HG03575 (cell line): ENCODE data around the gene MCRS1.
A peak's percentile ranks its signal among the peaks of the same experiment; 100 is the strongest.
"Not testable (repeated sequence)": the region's sequence is repeated elsewhere in the genome, so short reads cannot be mapped to it uniquely, and the experiment has no call there.

Experiments used
- ATAC-seq: cut with Tn5 transposase; IDR thresholded peaks from one replicate; pipeline ENCODE4 v1.9.1; 2021; ENCODE audit not compliant: unreplicated experiment, insufficient number of reproducible peaks, low FRiP score; ENCODE audit errors: extremely low read depth

Gene MCRS1, protein sequence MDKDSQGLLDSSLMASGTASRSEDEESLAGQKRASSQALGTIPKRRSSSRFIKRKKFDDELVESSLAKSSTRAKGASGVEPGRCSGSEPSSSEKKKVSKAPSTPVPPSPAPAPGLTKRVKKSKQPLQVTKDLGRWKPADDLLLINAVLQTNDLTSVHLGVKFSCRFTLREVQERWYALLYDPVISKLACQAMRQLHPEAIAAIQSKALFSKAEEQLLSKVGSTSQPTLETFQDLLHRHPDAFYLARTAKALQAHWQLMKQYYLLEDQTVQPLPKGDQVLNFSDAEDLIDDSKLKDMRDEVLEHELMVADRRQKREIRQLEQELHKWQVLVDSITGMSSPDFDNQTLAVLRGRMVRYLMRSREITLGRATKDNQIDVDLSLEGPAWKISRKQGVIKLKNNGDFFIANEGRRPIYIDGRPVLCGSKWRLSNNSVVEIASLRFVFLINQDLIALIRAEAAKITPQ

DNA sequence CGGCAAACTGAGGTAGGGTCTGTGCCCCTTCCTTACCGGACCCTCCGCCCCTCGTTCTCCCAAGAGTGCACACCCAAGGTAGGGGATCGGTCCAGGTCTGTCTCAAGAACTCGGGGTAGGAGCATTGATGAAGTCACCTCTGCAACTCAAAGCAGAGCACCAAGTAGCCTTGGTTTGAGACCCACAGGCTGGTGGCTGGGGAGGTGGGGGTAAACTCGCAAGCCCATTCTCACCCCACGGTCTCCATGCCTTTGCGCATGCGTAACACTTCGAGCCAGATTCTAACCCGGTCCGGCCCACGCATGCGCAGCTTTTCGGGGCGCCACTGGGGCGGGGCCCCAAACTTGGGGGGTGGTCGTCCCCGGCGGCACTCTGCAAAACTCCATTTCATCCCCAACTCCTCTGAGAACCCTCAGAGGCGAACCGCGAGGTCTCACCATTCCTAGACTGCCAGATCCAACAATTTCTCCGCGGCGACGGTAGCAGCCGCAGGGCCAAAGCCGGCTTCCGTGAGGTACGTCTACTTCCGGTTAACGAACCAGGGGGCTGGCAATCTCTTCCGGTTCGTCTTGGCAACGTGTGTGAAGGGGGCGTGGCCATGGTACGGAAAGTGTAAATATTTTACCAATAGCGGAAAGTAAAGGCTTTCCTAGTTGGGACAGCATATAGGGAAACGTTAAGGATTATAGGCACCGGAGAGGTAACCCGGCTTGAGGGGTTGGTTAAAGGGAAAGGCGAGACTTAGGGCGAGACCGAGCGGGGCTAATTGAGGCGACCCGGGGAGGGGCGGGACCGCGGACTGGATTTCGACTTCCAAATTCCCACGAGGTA lies at the start of gene MCRS1:
MCRS1 (minus strand) TSS at position 532 of the 831 bp plus-strand sequence. CDS start 1,411 bp downstream, outside the sequence.
- ATAC-seq = peak; percentile 48

DNA sequence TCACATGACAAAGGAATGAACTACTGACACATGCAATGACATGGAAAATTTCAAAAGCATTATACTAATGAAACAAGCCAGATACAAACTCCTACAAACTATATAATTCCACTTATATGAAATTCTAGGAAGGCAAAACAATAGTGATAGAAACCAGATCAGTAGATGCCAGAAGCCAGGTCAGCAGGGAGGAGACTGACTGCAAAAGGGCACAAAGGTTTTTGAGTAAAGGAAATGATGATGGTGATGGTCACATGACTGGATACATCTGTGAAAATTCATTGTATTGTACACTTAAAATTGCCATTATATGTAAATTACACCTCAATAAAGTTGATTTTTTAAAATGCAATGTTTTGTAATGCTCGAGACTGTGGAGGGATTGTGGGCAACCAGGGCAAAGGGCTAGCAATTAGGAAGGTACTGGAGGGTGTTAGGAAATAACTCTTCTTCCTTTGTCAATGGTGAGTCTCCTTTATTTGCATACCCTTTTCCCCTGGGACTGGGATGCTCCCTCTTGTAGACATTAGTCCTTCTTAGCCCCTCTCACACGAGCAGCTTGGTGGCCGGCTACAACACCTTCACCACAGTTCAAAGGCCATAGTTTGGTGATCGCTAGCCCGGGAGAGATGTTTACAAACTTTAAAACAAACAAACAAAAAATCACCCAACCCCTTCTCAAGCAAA lies 48.7 kb upstream of the MCRS1 start:
- no peak for ATAC-seq

DNA sequence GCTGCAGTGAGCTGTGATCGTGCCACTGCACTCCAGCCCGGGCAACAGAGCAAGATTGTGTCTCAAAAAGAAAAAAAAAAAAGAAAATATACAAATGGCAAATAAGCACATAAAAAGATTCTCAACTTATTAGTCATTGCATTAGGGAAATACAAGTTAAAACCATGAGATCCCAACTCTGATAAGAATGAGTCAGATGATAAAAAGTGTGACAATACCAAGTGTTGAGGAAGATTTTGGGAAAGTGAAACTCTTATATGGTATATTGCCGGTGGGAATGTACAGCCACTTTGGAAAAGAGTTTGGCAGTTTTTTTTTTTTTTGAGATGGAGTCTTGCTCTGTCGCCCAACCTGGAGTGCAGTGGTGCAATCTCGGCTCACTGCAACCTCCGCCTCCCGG lies 47.8 kb upstream of the MCRS1 start:
- ATAC-seq = no peak

DNA sequence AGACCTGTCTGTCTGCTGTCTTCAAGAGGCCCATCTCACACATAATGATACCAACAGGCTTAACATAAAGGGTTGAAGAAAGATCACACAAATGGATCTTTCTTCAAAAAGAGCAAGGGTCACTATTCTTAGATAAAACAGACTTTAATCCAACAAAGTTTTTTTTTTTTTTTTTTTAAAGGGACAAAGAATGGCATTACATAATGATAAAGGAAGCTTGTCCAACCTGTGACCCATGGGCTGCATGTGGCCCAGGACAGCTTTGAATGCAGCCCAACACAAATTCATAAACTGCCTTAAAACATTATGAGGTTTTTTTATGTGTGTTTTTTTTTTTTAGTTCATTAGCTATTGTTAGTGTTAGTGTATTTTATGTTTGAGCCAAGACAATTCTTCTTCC lies 44.3 kb upstream of the MCRS1 start:
- ATAC-seq = no peak

DNA sequence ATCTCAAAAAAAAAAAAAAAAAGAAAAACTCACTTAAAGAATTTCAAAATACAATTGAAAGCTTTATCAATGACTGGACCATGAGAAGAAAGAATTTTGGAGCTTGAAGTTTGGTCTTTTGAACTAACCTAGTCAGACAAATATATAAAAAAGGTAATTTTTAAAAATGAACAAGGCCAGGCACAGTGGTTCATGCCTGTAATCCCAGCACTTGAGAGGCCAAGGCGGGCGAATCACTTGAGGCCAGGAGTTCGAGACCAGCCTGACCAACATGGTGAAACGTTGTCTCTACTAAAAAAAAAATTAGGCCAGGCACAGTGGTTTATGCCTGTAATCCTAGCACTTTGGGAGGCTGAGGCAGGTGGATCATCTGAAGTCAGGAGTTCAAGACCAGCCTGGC lies 42.8 kb upstream of the MCRS1 start:
- ATAC-seq = not testable (repeated sequence)

DNA sequence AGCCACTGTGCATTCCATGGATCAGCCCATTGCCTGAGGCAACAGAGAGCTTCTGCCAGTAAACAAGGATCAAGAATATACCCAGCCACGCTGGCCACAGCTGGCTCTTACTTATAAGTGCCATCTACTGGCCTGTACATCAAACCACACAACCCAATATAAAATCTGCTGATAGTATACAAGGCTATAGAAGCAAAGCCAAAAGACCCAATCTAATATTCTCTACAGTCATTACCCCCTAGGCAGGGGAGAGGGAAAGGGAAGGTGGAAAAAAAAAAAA lies 41.9 kb upstream of the MCRS1 start:
- no peak for ATAC-seq

DNA sequence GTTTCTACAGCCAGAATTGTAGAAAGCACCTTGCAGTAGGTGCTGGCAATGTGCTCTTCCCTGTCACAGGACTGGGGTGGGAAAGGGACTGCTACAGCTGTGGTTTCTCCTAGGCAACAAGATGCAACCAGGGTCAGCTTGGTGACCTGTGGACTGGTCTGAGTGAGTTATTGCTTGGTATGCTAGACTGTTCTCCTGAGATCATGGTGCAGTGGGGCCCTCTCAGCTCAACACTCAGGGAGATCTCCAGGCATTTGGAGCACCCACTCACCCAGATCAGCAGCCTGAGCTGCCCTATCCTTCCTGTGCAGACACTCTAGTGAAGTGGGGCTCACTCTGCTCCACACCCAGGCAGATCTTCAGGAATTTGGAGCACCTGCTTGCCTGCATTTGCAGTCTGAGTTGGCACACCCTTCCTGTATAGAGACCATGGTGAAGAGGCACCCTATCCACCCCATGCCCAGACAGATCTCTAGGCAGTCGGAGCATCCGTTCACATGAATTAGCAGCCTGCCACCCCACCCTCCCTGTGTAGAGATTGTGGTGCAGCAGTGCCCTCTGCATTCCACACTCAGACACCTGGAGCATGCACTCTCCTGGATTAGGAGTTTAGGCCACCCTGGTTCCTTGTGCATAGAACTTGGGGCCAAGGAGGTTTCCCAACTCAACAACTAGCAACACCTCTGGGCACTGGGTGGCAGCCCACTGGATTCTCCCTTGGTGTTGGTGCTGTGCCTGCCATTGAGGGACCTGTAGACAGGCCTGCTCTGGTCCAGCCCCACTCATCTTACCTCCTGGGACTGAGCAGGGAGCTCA lies 41.3 kb upstream of the MCRS1 start:
- ATAC-seq = no peak

DNA sequence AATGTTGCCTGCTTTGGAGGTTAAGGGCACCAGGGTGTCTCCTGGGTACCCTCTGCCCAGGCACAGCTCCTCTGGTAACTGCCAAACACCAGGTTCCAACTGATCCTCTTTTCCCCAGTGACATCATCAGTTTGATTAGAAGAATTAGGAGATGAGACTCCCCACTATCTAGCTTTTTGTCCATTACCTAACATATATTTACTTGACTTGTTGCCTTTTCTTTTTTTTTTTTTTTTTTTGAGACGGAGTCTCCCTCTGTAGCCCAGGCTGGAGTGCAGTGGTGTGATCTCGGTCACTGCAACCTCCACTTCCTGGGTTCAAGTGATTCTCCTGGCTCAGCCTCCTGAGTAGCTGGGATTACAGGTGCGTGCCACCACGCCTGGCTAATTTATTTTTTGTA lies 37.6 kb upstream of the MCRS1 start, which contains the start of gene FAM186B:
FAM186B (minus strand) TSS at position 101 of the 400 bp plus-strand sequence. CDS start 162 bp downstream, outside the sequence.
- ATAC-seq = not testable (repeated sequence)

DNA sequence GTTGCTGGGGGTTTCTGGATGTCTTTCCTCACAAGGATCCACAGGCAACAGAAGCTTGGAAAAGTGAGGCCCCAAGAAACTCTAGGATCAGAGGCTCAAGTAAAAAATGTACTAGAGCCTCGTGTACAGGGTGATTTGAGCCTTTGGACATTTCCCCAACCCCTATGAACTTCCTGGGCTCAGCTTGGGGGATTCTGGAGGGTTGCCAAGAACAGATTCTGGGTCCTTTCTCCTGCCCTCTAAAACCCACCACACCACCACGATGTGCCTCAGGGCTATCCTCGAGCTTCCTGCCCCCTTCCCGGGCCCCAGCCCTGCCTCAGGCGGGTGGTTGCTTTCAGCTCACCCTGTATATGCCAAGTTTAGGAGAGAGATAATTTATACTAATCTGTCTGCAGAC lies 36.9 kb upstream of the MCRS1 start:
- no peak for ATAC-seq

DNA sequence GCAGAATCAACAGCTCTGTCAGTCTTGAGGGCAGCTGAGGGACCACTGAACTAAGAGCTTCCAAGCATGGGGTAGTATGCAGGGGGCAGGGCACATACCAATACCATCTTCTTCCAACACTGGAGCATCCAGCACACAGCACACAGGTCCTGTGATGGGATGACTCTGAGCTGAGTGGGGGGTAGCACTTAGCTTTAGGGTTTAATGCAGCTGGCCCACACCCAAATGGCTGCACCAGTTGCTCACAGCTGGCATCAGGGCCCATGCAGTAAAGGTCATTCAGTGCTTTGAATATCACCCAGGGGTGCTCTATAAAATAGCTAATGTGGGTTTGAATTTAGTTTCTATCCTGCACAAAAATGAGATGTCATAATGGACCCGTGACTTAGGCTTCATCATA lies 35.8 kb upstream of the MCRS1 start:
- ATAC-seq = no peak

DNA sequence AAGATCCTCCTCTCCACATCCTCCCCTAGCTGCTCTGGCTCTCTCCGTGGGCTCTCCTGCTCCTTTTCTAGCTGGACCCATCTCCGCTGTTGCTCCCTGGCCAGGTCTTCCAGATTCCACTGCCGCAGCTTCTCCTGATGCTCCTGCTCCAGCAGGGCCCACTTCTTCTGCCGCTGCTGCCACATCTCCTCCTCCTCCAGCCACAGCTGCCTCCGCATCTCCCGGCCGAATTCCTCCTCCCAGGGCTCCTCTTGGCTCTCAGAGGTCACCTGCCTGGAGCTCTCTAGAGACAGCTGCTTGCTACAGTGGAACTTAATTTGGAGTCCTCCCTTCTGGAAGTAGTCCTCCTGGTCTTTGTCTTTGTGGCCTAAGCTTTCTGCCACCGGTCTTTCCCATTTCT lies 32.0 kb upstream of the MCRS1 start:
- ATAC-seq = no peak

DNA sequence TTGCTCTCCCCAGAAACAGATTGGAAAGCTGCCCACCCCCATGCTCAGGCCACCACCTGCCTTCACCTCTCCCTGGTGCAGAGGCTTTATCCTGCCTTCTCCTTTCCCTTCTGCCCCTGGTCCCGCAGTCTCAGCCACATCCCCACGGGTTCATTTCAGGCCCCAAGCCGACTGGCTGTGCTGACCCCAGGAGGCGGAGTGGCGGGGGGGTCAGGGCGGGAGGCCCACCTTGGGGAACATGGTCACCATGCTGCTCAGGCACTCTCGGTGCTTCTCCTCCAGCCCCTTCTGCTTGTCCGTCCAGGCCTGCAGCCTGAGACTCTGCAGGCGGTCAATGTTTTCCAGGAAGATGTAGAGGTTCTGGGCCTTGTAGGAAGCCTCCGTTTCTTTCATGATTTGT lies 30.6 kb upstream of the MCRS1 start:
- ATAC-seq = no peak

DNA sequence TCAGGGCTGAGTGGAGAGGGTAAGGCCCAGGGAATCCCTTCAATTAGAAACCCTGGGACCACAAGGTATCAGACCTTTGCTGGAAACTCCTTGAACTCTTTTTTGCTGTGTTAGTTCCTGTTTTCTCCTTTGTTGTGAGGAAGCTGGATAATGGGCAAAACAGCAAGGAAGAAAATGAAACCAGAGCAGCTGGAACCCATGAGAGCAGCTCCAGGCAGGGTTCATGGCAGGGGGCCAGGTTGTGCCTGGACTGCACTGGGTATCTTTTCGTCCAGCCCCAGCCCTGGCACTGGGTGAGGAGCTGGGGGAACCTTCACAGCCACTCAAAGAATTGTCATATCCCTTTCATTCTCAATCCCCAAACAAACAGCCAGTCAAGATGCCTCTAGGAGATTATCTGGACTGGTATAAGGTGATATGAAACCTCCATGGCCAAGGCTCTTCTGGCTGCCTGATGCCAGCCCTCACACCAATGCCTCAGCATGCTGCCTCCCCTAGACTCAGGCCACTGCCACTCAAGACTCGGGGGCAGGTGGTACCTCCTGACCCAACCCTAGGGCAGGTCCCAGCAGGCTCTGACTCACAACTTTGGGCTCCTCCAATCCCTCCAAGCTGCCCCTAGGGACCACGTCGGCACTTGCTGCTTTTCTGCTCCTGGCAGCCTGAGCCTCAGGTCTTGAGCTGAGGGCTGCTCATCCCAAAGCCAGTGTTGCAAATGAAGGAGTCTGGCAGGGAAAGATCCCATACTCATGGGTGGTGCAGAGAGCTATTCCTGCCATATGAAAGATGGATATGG lies 21.0 kb upstream of the MCRS1 start:
- no peak for ATAC-seq

DNA sequence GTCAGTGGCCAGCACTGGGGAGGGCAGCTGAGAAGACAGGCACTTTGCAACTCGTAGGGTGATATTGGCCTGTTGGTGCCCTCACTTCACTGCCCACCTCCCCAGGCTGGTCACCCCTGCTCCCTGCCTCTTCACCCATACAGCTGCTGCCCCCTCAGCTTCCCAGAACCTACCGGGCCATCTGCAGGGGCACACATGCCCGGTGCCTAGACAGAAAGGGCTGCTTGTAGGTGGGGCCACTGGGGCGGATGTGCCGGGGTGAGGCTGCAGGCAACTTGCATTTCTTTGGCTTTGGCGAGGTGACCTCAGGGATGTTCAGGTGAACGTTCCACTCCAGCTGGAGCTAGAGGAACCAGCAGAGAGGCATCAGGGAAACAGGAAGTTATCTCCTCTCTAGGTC lies 20.3 kb upstream of the MCRS1 start:
- ATAC-seq = no peak

DNA sequence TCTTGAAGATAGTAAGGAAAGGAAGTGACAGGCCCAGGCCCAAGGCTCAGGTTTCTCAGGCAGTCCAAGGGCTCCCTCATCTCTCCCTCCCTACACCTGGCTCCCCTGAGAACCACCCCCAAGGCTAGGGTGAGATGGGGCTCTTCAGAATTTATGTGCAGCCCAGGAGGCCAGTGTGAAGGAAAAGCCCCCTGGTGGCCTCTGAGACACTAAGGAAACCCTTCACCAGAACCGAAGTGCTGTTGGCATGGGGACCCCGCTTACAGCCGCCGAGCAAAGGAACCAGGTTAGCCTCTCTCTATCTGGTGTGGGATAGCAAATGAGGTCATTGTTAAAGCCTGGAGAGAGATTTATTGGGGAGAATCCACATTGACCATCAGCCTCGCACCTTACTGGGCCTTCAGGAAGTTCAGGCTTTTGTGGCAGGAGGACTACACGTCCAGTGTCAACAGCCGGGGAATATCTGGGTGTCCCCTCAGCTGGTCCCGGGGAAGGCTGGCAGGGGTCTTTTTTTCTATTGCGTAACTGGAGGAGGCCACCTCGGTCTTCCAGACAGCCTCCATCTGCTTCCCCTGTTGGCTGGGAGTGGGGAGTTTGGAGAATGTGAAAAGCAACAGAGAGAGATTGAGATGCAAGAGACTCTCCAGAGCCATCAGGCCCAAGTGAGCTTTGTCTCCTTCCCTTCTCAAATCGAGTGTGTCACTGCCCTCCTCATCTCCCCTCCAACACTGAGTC lies 19.4 kb upstream of the MCRS1 start:
- ATAC-seq = no peak

DNA sequence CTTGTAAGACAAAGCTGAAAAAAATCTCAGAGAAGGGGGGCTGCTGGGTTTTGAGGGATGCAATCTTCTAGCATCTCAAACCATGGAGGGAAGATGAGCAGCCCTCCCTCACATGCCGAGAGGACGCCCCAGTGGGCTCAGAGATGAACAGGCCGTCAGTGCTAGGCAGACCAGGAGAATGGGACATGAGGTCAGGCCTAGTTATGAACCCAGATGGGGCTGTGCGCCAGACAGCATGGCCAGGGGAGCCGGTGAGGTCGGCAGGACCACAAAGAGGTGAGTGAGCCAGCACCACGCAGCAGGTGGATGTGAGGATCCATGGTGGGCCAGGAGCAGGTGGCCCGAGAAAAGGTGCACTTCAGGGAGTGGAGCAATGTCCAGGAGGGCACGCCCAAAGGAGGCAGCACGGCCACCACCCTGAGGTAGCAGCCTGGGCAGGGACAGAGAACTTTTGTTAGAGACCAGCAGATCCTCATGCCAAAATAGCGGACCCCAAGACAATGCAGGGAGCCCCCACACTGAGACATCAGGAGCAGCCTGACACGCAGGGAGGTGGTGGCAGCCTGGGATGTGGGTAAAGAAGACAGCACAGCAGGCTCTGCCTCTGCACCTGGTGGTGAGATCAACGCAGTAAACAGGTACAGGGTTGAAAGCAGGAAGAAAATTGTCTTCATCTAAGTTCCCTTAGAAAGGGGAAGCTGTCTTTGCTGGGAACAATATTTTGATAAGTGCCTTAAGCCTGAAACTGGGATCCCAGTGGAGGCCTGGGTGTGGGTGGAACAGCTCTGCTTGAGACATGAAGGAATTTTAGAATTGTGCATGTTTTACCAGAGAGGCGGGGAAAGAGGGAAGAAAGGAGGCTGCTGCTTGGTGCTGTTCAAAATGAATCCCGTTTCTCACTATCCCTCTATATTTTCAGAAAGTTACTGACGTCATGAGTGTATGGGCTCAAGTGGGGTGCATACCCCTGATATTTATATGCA lies 17.8 kb upstream of the MCRS1 start:
- no peak for ATAC-seq
